ENCODE results near the gene MAGEL2. TPM values are rescaled to one million over a fixed set of nuclear protein-coding genes. Genes with fewer than 3 reads are reported as not detected.

The MAGEL2 gene
- total and polyA plus RNA-seq, 2 donors (not counting 3 experiments of a cell fraction or from before 2014, with no cell fraction given) = not detected

- BruUV-seq (replicated peaks) = no TSS peak
- no peak overlapping the region for H3K27ac ChIP-seq (ENCODE audit: insufficient read depth, low read depth, low read length)
- H3K79me2 ChIP-seq (ENCODE audit: control insufficient read depth, insufficient read depth, low read length) = no peaks in the 10 kb centered on the region
- FAIRE-seq (no peak), DNase-seq (ENCODE audit: low read depth, low spot score) (no peak)
- peaks cover 3 to 6% of the 10 kb centered on the region in 2 experiments for H3K27me3 ChIP-seq (ENCODE audit: control insufficient read depth in 2 of 2, insufficient read depth in 2 of 2, low read length in 2 of 2)
- no peak overlapping the region for H2AFZ ChIP-seq (ENCODE audit: low read depth, low read length)
- ChIA-PET POLR2A (no interaction called here), CTCF (no interaction called here)
- no peak overlapping the region for H3K9ac ChIP-seq (replicated peaks; ENCODE audit: extremely low read depth, insufficient read depth, low read length)
- no peaks in the 10 kb centered on the region for H4K20me1 ChIP-seq (replicated peaks; ENCODE audit: control insufficient read depth, extremely low read depth, insufficient read depth, low read length)
- H3K4me3 ChIP-seq (replicated peaks in 1 of 3; ENCODE audit: insufficient read depth in 1 of 3, low read depth in 1 of 3, low read length in 3 of 3) = no peak overlapping the region
- TF ChIP-seq POLR2AphosphoS5 (IDR thresholded peaks at IDR 0.05; ENCODE audit: insufficient read depth, low read depth, low read length) = no peak
- TF ChIP-seq, protein P1, sequence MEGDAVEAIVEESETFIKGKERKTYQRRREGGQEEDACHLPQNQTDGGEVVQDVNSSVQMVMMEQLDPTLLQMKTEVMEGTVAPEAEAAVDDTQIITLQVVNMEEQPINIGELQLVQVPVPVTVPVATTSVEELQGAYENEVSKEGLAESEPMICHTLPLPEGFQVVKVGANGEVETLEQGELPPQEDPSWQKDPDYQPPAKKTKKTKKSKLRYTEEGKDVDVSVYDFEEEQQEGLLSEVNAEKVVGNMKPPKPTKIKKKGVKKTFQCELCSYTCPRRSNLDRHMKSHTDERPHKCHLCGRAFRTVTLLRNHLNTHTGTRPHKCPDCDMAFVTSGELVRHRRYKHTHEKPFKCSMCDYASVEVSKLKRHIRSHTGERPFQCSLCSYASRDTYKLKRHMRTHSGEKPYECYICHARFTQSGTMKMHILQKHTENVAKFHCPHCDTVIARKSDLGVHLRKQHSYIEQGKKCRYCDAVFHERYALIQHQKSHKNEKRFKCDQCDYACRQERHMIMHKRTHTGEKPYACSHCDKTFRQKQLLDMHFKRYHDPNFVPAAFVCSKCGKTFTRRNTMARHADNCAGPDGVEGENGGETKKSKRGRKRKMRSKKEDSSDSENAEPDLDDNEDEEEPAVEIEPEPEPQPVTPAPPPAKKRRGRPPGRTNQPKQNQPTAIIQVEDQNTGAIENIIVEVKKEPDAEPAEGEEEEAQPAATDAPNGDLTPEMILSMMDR (IDR thresholded peaks at IDR 0.05; ENCODE audit: extremely low read depth in 1 of 2, insufficient read depth in 1 of 2, low read depth in 1 of 2, low read length in 2 of 2) = peak; percentile 24 to 35
- intact Hi-C loops (cut with micrococcal nuclease) = loop anchor here (10.0 kb wide), 3 partner anchors 1306 to 1856 kb away; partner anchors contain the start of genes SNRPN and SNURF
- H3K9me1 ChIP-seq (replicated peaks; ENCODE audit: control insufficient read depth, extremely low read depth, insufficient read depth, low read length) = no peaks in the 10 kb centered on the region
- no peaks in the 10 kb centered on the region for H3K36me3 ChIP-seq (ENCODE audit: control insufficient read depth in 2 of 2, extremely low read depth in 1 of 2, insufficient read depth in 2 of 2, low read length in 2 of 2)
- no peaks in the 10 kb centered on the region for H3K9me3 ChIP-seq (replicated peaks; ENCODE audit: control insufficient read depth, insufficient read depth, low read length)
- H3K4me1 ChIP-seq (ENCODE audit: control insufficient read depth, extremely low read depth, insufficient read depth, low read length) = no peaks in the 10 kb centered on the region
- H3K4me2 ChIP-seq (ENCODE audit: insufficient read depth, low read length) = no peak overlapping the region
- dilution Hi-C loops (cut with MboI; ENCODE audit: extremely low pct_ligation_motif_present, low sequenced_read_pairs) = no loop called here
Measured at GRCh38 chr15:23648920-23649515, 1.4 kb upstream of the MAGEL2 start.

GRCh38 chr15:23647001-23647295 is 719 bp downstream of the MAGEL2 start:
- no TSS peak for BruUV-seq (replicated peaks)
- FAIRE-seq (no peak), DNase-seq (ENCODE audit: low read depth, low spot score) (no peak)
- TF ChIP-seq, protein P1 (IDR thresholded peaks at IDR 0.05; ENCODE audit: extremely low read depth in 1 of 2, insufficient read depth in 1 of 2, low read depth in 1 of 2, low read length in 2 of 2) = no peak
- TF ChIP-seq, protein P2, sequence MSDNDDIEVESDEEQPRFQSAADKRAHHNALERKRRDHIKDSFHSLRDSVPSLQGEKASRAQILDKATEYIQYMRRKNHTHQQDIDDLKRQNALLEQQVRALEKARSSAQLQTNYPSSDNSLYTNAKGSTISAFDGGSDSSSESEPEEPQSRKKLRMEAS (IDR thresholded peaks at IDR 0.05; ENCODE audit: insufficient read depth, insufficient read length) = no peak
- TF ChIP-seq POLR2AphosphoS5 (IDR thresholded peaks at IDR 0.05; ENCODE audit: insufficient read depth, low read depth, low read length) (no peak), MYC (IDR thresholded peaks at IDR 0.05; ENCODE audit: low read depth, low read length) (no peak), EZH2 (IDR thresholded peaks at IDR 0.05; ENCODE audit: borderline replicate concordance, low read depth, low read length, severe bottlenecking) (no peak), POLR2A (IDR thresholded peaks at IDR 0.05; ENCODE audit: low read depth, low read length) (no peak), GATA2 (IDR thresholded peaks at IDR 0.05; ENCODE audit: insufficient read depth, insufficient read length, low read depth, low read length) (no peak), FOS (IDR thresholded peaks at IDR 0.05; ENCODE audit: borderline replicate concordance, insufficient read depth, low read length) (no peak), JUN (IDR thresholded peaks at IDR 0.05; ENCODE audit: borderline replicate concordance, insufficient read depth, insufficient read length, low read depth) (no peak)
- H3K4me3 ChIP-seq (replicated peaks in 1 of 3; ENCODE audit: insufficient read depth in 1 of 3, low read depth in 1 of 3, low read length in 3 of 3) = no peak overlapping the region
- no peak overlapping the region for H2AFZ ChIP-seq (ENCODE audit: low read depth, low read length)
- H3K9me1 ChIP-seq (replicated peaks; ENCODE audit: control insufficient read depth, extremely low read depth, insufficient read depth, low read length) = no peaks in the 10 kb centered on the region
- no peak overlapping the region for H3K9ac ChIP-seq (replicated peaks; ENCODE audit: extremely low read depth, insufficient read depth, low read length)
- ChIA-PET POLR2A (no interaction called here), CTCF (no interaction called here)
- H3K4me2 ChIP-seq (ENCODE audit: insufficient read depth, low read length) = no peak overlapping the region
- intact Hi-C loops (cut with micrococcal nuclease) (loop anchor here (10.0 kb wide), 3 partner anchors 1308 to 1858 kb away; partner anchors contain the start of genes SNRPN and SNURF), dilution Hi-C loops (cut with MboI; ENCODE audit: extremely low pct_ligation_motif_present, low sequenced_read_pairs) (no loop called here)
- H3K27ac ChIP-seq (ENCODE audit: insufficient read depth, low read depth, low read length) = no peak overlapping the region
- H3K79me2 ChIP-seq (ENCODE audit: control insufficient read depth, insufficient read depth, low read length) = no peaks in the 10 kb centered on the region
- no peaks in the 10 kb centered on the region for H3K9me3 ChIP-seq (replicated peaks; ENCODE audit: control insufficient read depth, insufficient read depth, low read length)
- H3K36me3 ChIP-seq (ENCODE audit: control insufficient read depth in 2 of 2, extremely low read depth in 1 of 2, insufficient read depth in 2 of 2, low read length in 2 of 2) = no peaks in the 10 kb centered on the region
- H3K4me1 ChIP-seq (ENCODE audit: control insufficient read depth, extremely low read depth, insufficient read depth, low read length) = no peaks in the 10 kb centered on the region
- H4K20me1 ChIP-seq (replicated peaks; ENCODE audit: control insufficient read depth, extremely low read depth, insufficient read depth, low read length) = no peaks in the 10 kb centered on the region
- peaks cover 3 to 6% of the 10 kb centered on the region in 2 experiments for H3K27me3 ChIP-seq (ENCODE audit: control insufficient read depth in 2 of 2, insufficient read depth in 2 of 2, low read length in 2 of 2)
